IPS-20b (cell line): ENCODE data around the gene CPT1B.

Experiments
- H3K27ac ChIP-seq: one replicate; pipeline ENCODE4 v1.5.1; 2013; ENCODE audit warnings: low read length
- H3K27me3 ChIP-seq: 2 replicates; pipeline ENCODE4 v1.6.1; 2013; ENCODE audit warnings: mild to moderate bottlenecking, low read length, inconsistent platforms; ENCODE audit not compliant: insufficient read depth
- H3K36me3 ChIP-seq: 2 replicates; pipeline ENCODE4 v1.6.1; 2013; ENCODE audit warnings: low read depth, mild to moderate bottlenecking, inconsistent platforms, low read length, moderate library complexity; ENCODE audit not compliant: insufficient read depth
- H3K4me1 ChIP-seq: 2 replicates; pipeline ENCODE4 v1.6.1; 2013; ENCODE audit warnings: mild to moderate bottlenecking, control low read depth, inconsistent platforms, low read length, moderate library complexity; ENCODE audit not compliant: insufficient read depth
- H3K4me3 ChIP-seq: 2 replicates; pipeline ENCODE4 v1.5.1; 2013; ENCODE audit warnings: mild to moderate bottlenecking, low read length, inconsistent platforms
- H3K9ac ChIP-seq: 2 replicates; pipeline ENCODE4 v1.6.1; 2013; ENCODE audit warnings: low read depth, mild to moderate bottlenecking, inconsistent platforms, low read length, moderate library complexity
- H3K9me3 ChIP-seq: 2 replicates; pipeline ENCODE4 v1.6.1; 2013; ENCODE audit warnings: mild to moderate bottlenecking, low read depth, low read length, inconsistent platforms; ENCODE audit not compliant: insufficient read depth

Gene CPT1B

GRCh38 chr22:50572965-50573364, 5.3 kb downstream of the CPT1B start:
- no peak overlapping the region for H3K4me3 ChIP-seq
- H3K9ac ChIP-seq: no peak overlapping the region
- no peaks in the 10 kb centered on the region for H3K4me1 ChIP-seq
- no peak overlapping the region for H3K27ac ChIP-seq
- H3K27me3 ChIP-seq: no peaks in the 10 kb centered on the region
- peaks cover 79% of the 10 kb centered on the region for H3K36me3 ChIP-seq
- H3K9me3 ChIP-seq: no peaks in the 10 kb centered on the region

- no peak overlapping the region for H3K9ac ChIP-seq
- no peak overlapping the region for H3K4me3 ChIP-seq
- H3K4me1 ChIP-seq: no peaks in the 10 kb centered on the region
- H3K36me3 ChIP-seq: peaks cover 73% of the 10 kb centered on the region
- H3K27me3 ChIP-seq: no peaks in the 10 kb centered on the region
- H3K27ac ChIP-seq: no peak overlapping the region
- H3K9me3 ChIP-seq: no peaks in the 10 kb centered on the region
Observed at GRCh38 chr22:50571264-50572175, 6.7 kb downstream of the CPT1B start.

GRCh38 chr22:50570861-50571260, 7.4 kb downstream of the CPT1B start:
- no peak overlapping the region for H3K4me3 ChIP-seq
- H3K9me3 ChIP-seq: no peaks in the 10 kb centered on the region
- no peak overlapping the region for H3K27ac ChIP-seq
- peaks cover 73% of the 10 kb centered on the region for H3K36me3 ChIP-seq
- no peaks in the 10 kb centered on the region for H3K27me3 ChIP-seq
- no peaks in the 10 kb centered on the region for H3K4me1 ChIP-seq
- no peak overlapping the region for H3K9ac ChIP-seq

GRCh38 chr22:50569896-50570535, 8.2 kb downstream of the CPT1B start:
- Histone ChIP-seq H3K27ac (no peak overlapping the region), H3K9ac (no peak overlapping the region), H3K4me1 (no peaks in the 10 kb centered on the region), H3K36me3 (peaks cover 67% of the 10 kb centered on the region), H3K9me3 (no peaks in the 10 kb centered on the region), H3K4me3 (no peak overlapping the region), H3K27me3 (0 out of 2 replicates have a peak, but pooled peaks cover 4% of the 10 kb centered on the region)

GRCh38 chr22:50569041-50569459, 9.2 kb downstream of the CPT1B start:
- peaks cover 60% of the 10 kb centered on the region for H3K36me3 ChIP-seq
- H3K27me3 ChIP-seq: peaks cover 14% of the 10 kb centered on the region
- H3K4me3 ChIP-seq: no peak overlapping the region
- H3K9ac ChIP-seq: no peak overlapping the region
- no peaks in the 10 kb centered on the region for H3K9me3 ChIP-seq
- no peaks in the 10 kb centered on the region for H3K4me1 ChIP-seq
- H3K27ac ChIP-seq: no peak overlapping the region

- Histone ChIP-seq H3K27ac (no peak overlapping the region), H3K9me3 (no peaks in the 10 kb centered on the region), H3K4me3 (no peak overlapping the region), H3K4me1 (no peaks in the 10 kb centered on the region), H3K36me3 (peaks cover 55% of the 10 kb centered on the region), H3K9ac (no peak overlapping the region), H3K27me3 (peaks cover 18% of the 10 kb centered on the region)
Observed at GRCh38 chr22:50568626-50569025, 9.6 kb downstream of the CPT1B start.

- Histone ChIP-seq H3K27me3 (peaks cover 23% of the 10 kb centered on the region), H3K4me1 (no peaks in the 10 kb centered on the region), H3K27ac (no peak overlapping the region), H3K36me3 (peaks cover 48% of the 10 kb centered on the region), H3K9ac (no peak overlapping the region), H3K4me3 (no peak overlapping the region), H3K9me3 (no peaks in the 10 kb centered on the region)
Observed at GRCh38 chr22:50567721-50568252, 10.4 kb downstream of the CPT1B start.

GRCh38 chr22:50564289-50564688, 13.9 kb downstream of the CPT1B start:
- Histone ChIP-seq H3K27ac (no peak overlapping the region), H3K9ac (no peak overlapping the region), H3K9me3 (no peaks in the 10 kb centered on the region), H3K27me3 (peaks cover 31% of the 10 kb centered on the region), H3K4me1 (no peaks in the 10 kb centered on the region), H3K4me3 (no peak overlapping the region), H3K36me3 (peaks cover 13% of the 10 kb centered on the region)

- no peak overlapping the region for H3K27ac ChIP-seq
- H3K9me3 ChIP-seq: no peaks in the 10 kb centered on the region
- peak overlapping the region; percentile 37; the same call in 1 of the 2 replicates for H3K9ac ChIP-seq
- H3K36me3 ChIP-seq: peaks cover 6% of the 10 kb centered on the region; the same call in 1 of the 2 replicates
- no peaks in the 10 kb centered on the region for H3K4me1 ChIP-seq
- H3K27me3 ChIP-seq: peaks cover 34% of the 10 kb centered on the region
- H3K4me3 ChIP-seq: peak overlapping the region; percentile 76
Observed at GRCh38 chr22:50563413-50564160, 14.6 kb downstream of the CPT1B start.

GRCh38 chr22:50562523-50563412, 15.5 kb downstream of the CPT1B start, which contains the start of gene SYCE3:
SYCE3 (minus strand) TSS chr22:50562919; CDS start chr22:50556405, 6,514 bp downstream.
- no peak within 1 kb of the TSS for H3K27ac ChIP-seq
- peak within 1 kb of the TSS; percentile 37; the same call in 1 of the 2 replicates for H3K9ac ChIP-seq

More at GRCh38 chr22:50562523-50563412, 15.5 kb downstream of the CPT1B start, which contains the start of gene SYCE3:
- Histone ChIP-seq H3K27me3 (peaks cover 38% of the 10 kb centered on the region), H3K9me3 (no peaks in the 10 kb centered on the region), H3K36me3 (peaks cover 3% of the 10 kb centered on the region; the same call in 1 of the 2 replicates), H3K4me1 (no peaks in the 10 kb centered on the region), H3K4me3 (peak within 1 kb of the TSS; percentile 76)
